Measurements from ENCODE around the gene KIT. TPM values are rescaled to one million over a fixed set of nuclear protein-coding genes. Genes with fewer than 3 reads are reported as not detected.

KIT gene
- total RNA-seq, 5 donors from 2014 or later (not counting 1 experiment from before 2014, with no cell fraction given), result 0.98 to 6.6 (median 3.6) TPM

GRCh38 chr4:54754394-54754793, 96.6 kb downstream of the KIT start:
- Mint-ChIP-seq H3K36me3 (no peaks in the 10 kb centered on the region), H3K4me1 (no peaks in the 10 kb centered on the region), H3K27ac (no peak overlapping the region), H3K9me3 (peaks cover 2 to 5% (median 3%) of the 10 kb centered on the region in 3 donors), H3K4me3 (no peak overlapping the region), H3K27me3 (peaks cover 0 to 4% of the 10 kb centered on the region in 2 donors)
- H3K4me3 ChIP-seq (ENCODE audit: control insufficient read depth in 1 of 2, extremely low read depth in 1 of 2, low read length in 1 of 2), result no peak overlapping the region
- POLR2A ChIA-PET, result no interaction called here
- no peaks in the 10 kb centered on the region for H3K27me3 ChIP-seq (replicated peaks in 1 of 2; ENCODE audit: control insufficient read depth in 2 of 2, extremely low read depth in 1 of 2, insufficient read depth in 2 of 2, low read length in 1 of 2)
- CTCF ChIA-PET, result no interaction called here
- DNase-seq (no peak), ATAC-seq (replicated peaks in 1 of 4) (no peak)
- H3K27ac ChIP-seq (ENCODE audit: low read length), result no peak overlapping the region
- no peaks in the 10 kb centered on the region for H3K4me1 ChIP-seq (ENCODE audit: control insufficient read depth in 1 of 2, extremely low read depth in 1 of 2, insufficient read depth in 2 of 2, low read length in 2 of 2)
- H3K36me3 ChIP-seq (ENCODE audit: control insufficient read depth in 2 of 2, extremely low read depth in 1 of 2, insufficient read depth in 1 of 2, low read length in 1 of 2), result no peaks in the 10 kb centered on the region
- no peaks in the 10 kb centered on the region for H3K9me3 ChIP-seq
- 50% methylated on average over 1 of the region's 2 CpGs for WGBS (ENCODE audit: insufficient coverage)

DNA sequence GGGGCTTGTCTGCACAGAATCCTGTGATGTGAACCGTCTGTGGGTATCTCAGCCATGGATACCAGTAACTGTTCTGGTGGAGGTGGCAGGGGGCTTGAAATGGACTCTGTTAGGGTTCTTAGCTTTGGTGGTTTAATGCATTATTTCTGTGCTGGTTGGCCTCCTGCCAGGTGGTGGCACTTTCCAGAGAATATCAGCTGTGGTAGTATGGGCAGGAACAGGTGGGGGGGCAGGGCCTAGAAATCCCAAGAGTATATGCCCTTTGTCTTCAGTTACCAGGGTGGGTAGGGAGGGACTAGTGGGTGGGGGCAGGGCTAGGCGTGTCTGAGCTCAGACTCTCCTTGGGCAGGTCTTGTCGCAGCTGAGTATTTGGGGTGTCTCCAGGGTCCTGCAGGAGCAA, 106.7 kb downstream of the KIT start:
- POLR2A ChIA-PET, result no interaction called here
- no peaks in the 10 kb centered on the region for H3K9me3 ChIP-seq
- Mint-ChIP-seq H3K4me1 (no peaks in the 10 kb centered on the region), H3K9me3 (peaks cover 4 to 27% (median 17%) of the 10 kb centered on the region in 3 donors), H3K27ac (no peak overlapping the region), H3K36me3 (no peaks in the 10 kb centered on the region), H3K27me3 (no peaks in the 10 kb centered on the region), H3K4me3 (no peak overlapping the region)
- CTCF ChIA-PET, result interaction anchor here in 1 of 2 donors (0.6 kb wide), 1 partner anchor 348 kb away, joined by 3 read pairs; no protein-coding TSS in a partner anchor
- no peaks in the 10 kb centered on the region for H3K36me3 ChIP-seq (ENCODE audit: control insufficient read depth in 2 of 2, extremely low read depth in 1 of 2, insufficient read depth in 1 of 2, low read length in 1 of 2)
- no peaks in the 10 kb centered on the region for H3K4me1 ChIP-seq (ENCODE audit: control insufficient read depth in 1 of 2, extremely low read depth in 1 of 2, insufficient read depth in 2 of 2, low read length in 2 of 2)
- H3K27me3 ChIP-seq (replicated peaks in 1 of 2; ENCODE audit: control insufficient read depth in 2 of 2, extremely low read depth in 1 of 2, insufficient read depth in 2 of 2, low read length in 1 of 2), result no peaks in the 10 kb centered on the region
- H3K27ac ChIP-seq (ENCODE audit: low read length), result no peak overlapping the region
- ATAC-seq (replicated peaks in 1 of 4) (no peak), DNase-seq (no peak)
- WGBS (ENCODE audit: insufficient coverage), result 93% methylated on average over 3 of the region's 3 CpGs
- no peak overlapping the region for H3K4me3 ChIP-seq (ENCODE audit: control insufficient read depth in 1 of 2, extremely low read depth in 1 of 2, low read length in 1 of 2)

DNA sequence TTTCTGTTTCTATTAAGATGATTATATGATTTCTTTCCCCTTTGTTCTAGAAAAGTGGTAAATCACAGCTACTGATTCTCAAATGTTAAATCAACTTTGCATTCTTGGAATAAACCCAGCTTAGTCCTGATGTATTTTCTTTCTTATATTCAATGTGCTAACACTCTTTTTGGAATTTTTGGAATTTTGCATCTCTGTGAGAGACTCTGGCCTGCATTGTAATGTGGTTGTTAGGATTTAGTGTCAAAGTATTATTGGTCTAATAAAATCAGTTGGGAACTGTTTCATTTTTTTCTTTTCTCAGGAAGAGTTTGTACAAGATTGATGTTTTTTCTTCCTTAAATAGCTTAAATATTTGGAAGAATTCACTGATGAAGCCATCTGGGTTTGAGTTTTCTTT, 109.6 kb downstream of the KIT start:
- Mint-ChIP-seq H3K36me3 (no peaks in the 10 kb centered on the region), H3K27me3 (peaks cover 0 to 4% of the 10 kb centered on the region in 2 donors), H3K4me1 (no peaks in the 10 kb centered on the region), H3K9me3 (peaks cover 4 to 13% (median 8%) of the 10 kb centered on the region in 3 donors), H3K27ac (no peak overlapping the region), H3K4me3 (no peak overlapping the region)
- ATAC-seq (replicated peaks in 1 of 4) (no peak), DNase-seq (no peak)
- ChIA-PET CTCF (no interaction called here), POLR2A (interaction anchor here in 1 of 2 donors (0.6 kb wide), 1 partner anchor 776 kb away, joined by 5 read pairs; no protein-coding TSS in a partner anchor)
- no peaks in the 10 kb centered on the region for H3K27me3 ChIP-seq (replicated peaks in 1 of 2; ENCODE audit: control insufficient read depth in 2 of 2, extremely low read depth in 1 of 2, insufficient read depth in 2 of 2, low read length in 1 of 2)
- H3K9me3 ChIP-seq, result no peaks in the 10 kb centered on the region
- no peak overlapping the region for H3K27ac ChIP-seq (ENCODE audit: low read length)
- H3K4me1 ChIP-seq (ENCODE audit: control insufficient read depth in 1 of 2, extremely low read depth in 1 of 2, insufficient read depth in 2 of 2, low read length in 2 of 2), result no peaks in the 10 kb centered on the region
- no peaks in the 10 kb centered on the region for H3K36me3 ChIP-seq (ENCODE audit: control insufficient read depth in 2 of 2, extremely low read depth in 1 of 2, insufficient read depth in 1 of 2, low read length in 1 of 2)
- no peak overlapping the region for H3K4me3 ChIP-seq (ENCODE audit: control insufficient read depth in 1 of 2, extremely low read depth in 1 of 2, low read length in 1 of 2)

- POLR2A ChIA-PET, result no interaction called here
- no peaks in the 10 kb centered on the region for H3K4me1 ChIP-seq (ENCODE audit: control insufficient read depth in 1 of 2, extremely low read depth in 1 of 2, insufficient read depth in 2 of 2, low read length in 2 of 2)
Observed at GRCh38 chr4:54773022-54773421, 115.3 kb downstream of the KIT start.

DNA sequence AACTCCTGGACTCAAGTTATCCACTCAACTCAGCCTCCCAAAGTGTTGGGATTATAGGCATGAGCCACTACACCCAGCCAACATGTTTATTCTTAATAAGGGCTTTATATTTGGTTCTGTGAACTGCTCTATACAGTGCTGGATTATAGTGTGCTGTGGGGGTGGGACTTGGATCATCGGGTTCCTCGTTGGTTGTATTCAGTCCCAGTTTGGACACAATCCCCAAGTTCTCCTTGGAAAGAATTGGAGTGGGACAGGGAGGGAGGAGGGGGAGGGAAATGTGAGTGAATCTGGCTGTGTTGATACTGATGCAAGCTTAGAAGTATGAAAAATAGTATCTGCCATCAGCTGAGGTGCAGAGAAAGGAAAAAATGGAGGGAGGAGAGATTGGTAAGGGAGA, 121.3 kb downstream of the KIT start:
- DNase-seq (no peak), ATAC-seq (replicated peaks in 1 of 4) (no peak)
- ChIA-PET CTCF (interaction anchor here in 1 of 2 donors (0.6 kb wide), 2 partner anchors 41 to 204 kb away, joined by 3 to 4 read pairs; no protein-coding TSS in a partner anchor), POLR2A (no interaction called here)
- Histone ChIP-seq H3K9me3 (no peaks in the 10 kb centered on the region), H3K4me3 (ENCODE audit: control insufficient read depth in 1 of 2, extremely low read depth in 1 of 2, low read length in 1 of 2) (no peak overlapping the region), H3K27me3 (replicated peaks in 1 of 2; ENCODE audit: control insufficient read depth in 2 of 2, extremely low read depth in 1 of 2, insufficient read depth in 2 of 2, low read length in 1 of 2) (no peaks in the 10 kb centered on the region), H3K4me1 (ENCODE audit: control insufficient read depth in 1 of 2, extremely low read depth in 1 of 2, insufficient read depth in 2 of 2, low read length in 2 of 2) (peaks cover 0 to 5% of the 10 kb centered on the region in 2 experiments), H3K27ac (ENCODE audit: low read length) (no peak overlapping the region), H3K36me3 (ENCODE audit: control insufficient read depth in 2 of 2, extremely low read depth in 1 of 2, insufficient read depth in 1 of 2, low read length in 1 of 2) (no peaks in the 10 kb centered on the region)
- no peaks in the 10 kb centered on the region for H3K36me3 Mint-ChIP-seq
- H3K4me3 Mint-ChIP-seq, result no peak overlapping the region
- peaks cover 5 to 7% (median 5%) of the 10 kb centered on the region in 3 donors for H3K4me1 Mint-ChIP-seq
- WGBS (ENCODE audit: insufficient coverage), result 100% methylated on average over 2 of the region's 2 CpGs
- H3K27ac Mint-ChIP-seq, result no peak overlapping the region
- peaks cover 0 to 5% (median 0%) of the 10 kb centered on the region in 3 donors for H3K9me3 Mint-ChIP-seq
- H3K27me3 Mint-ChIP-seq, result no peaks in the 10 kb centered on the region

More at GRCh38 chr4:54773022-54773421, 115.3 kb downstream of the KIT start:
- Histone ChIP-seq H3K27me3 (replicated peaks in 1 of 2; ENCODE audit: control insufficient read depth in 2 of 2, extremely low read depth in 1 of 2, insufficient read depth in 2 of 2, low read length in 1 of 2) (no peaks in the 10 kb centered on the region), H3K9me3 (no peaks in the 10 kb centered on the region), H3K4me3 (ENCODE audit: control insufficient read depth in 1 of 2, extremely low read depth in 1 of 2, low read length in 1 of 2) (no peak overlapping the region), H3K36me3 (ENCODE audit: control insufficient read depth in 2 of 2, extremely low read depth in 1 of 2, insufficient read depth in 1 of 2, low read length in 1 of 2) (no peaks in the 10 kb centered on the region), H3K27ac (ENCODE audit: low read length) (no peak overlapping the region)
- Mint-ChIP-seq H3K36me3 (no peaks in the 10 kb centered on the region), H3K4me3 (no peak overlapping the region), H3K27ac (no peak overlapping the region), H3K9me3 (peaks cover 0 to 8% (median 0%) of the 10 kb centered on the region in 3 donors), H3K27me3 (peaks cover 0 to 4% of the 10 kb centered on the region in 2 donors), H3K4me1 (no peaks in the 10 kb centered on the region)
- CTCF ChIA-PET, result interaction anchor here in 1 of 2 donors (0.5 kb wide), 1 partner anchor 456 kb away, joined by 5 read pairs; no protein-coding TSS in a partner anchor
- no peak for ATAC-seq (replicated peaks in 1 of 4)
- DNase-seq, result no peak
- WGBS (ENCODE audit: insufficient coverage), result 100% methylated on average over 1 of the region's 4 CpGs

DNA sequence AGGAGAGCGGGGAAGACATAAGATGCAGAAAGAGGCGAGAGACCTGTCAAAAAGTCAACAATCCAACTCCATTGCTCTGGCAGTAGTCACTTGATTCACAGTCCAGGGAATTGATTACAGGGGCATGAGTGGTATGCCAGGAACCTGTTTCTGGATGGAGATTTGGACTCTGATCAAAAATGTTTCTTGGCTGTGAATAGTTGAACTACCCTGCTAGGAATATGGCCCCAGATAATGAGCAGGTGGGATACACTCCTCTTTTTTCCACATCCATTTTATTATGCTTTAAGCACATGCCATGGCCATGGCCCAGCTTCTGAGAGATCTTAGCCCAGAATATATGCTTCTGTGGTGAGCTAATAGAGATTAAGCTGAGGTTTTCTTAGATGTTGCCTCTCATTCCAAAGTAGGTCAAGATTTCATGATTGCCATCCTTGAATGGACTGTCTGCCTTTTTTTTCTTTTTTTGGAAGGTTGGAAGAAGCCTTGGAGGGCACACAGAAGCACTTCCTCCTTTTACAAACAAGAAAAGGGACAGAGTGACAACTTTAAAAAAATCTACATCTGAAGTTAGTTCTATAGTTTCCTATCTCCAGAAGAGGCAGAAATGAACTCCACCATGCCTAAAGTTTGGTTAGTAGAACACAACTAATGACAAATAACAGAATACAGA, 121.9 kb downstream of the KIT start:
- Mint-ChIP-seq H3K27ac (peak overlapping the region; percentile 8 to 54), H3K36me3 (no peaks in the 10 kb centered on the region), H3K27me3 (no peaks in the 10 kb centered on the region), H3K4me1 (peaks cover 5 to 7% (median 5%) of the 10 kb centered on the region in 3 donors), H3K4me3 (no peak overlapping the region), H3K9me3 (peaks cover 0 to 5% (median 0%) of the 10 kb centered on the region in 3 donors)
- H3K36me3 ChIP-seq (ENCODE audit: control insufficient read depth in 2 of 2, extremely low read depth in 1 of 2, insufficient read depth in 1 of 2, low read length in 1 of 2), result no peaks in the 10 kb centered on the region
- ATAC-seq (replicated peaks in 1 of 4) (no peak), DNase-seq (no peak)
- H3K4me3 ChIP-seq (ENCODE audit: control insufficient read depth in 1 of 2, extremely low read depth in 1 of 2, low read length in 1 of 2), result no peak overlapping the region
- peaks cover 0 to 5% of the 10 kb centered on the region in 2 experiments for H3K4me1 ChIP-seq (ENCODE audit: control insufficient read depth in 1 of 2, extremely low read depth in 1 of 2, insufficient read depth in 2 of 2, low read length in 2 of 2)
- H3K9me3 ChIP-seq, result no peaks in the 10 kb centered on the region
- CTCF ChIA-PET, result no interaction called here
- H3K27me3 ChIP-seq (replicated peaks in 1 of 2; ENCODE audit: control insufficient read depth in 2 of 2, extremely low read depth in 1 of 2, insufficient read depth in 2 of 2, low read length in 1 of 2), result no peaks in the 10 kb centered on the region
- WGBS (ENCODE audit: insufficient coverage), result no CpG with 5 or more reads among the region's 2 CpGs
- no peak overlapping the region for H3K27ac ChIP-seq (ENCODE audit: low read length)
- POLR2A ChIA-PET, result no interaction called here

All from T-cell (primary cell).